SK-N-MC (cell line): Measurements from ENCODE around the gene PLPP7.

Experiments used
- EZH2 ChIP-seq: fragments of 200-600 bp; sonication (generic); IDR thresholded peaks from one replicate; pipeline ENCODE4 v1.6.1; 2017; ENCODE audit warnings: antibody characterized with exemption
- FOXP2 ChIP-seq: optimal IDR thresholded peaks from 2 replicates; pipeline ENCODE3; 2011; ENCODE audit warnings: mild to moderate bottlenecking, moderate library complexity; ENCODE audit not compliant: insufficient read depth; ENCODE audit errors: extremely low read length, control extremely low read depth
- POLR2AphosphoS5 ChIP-seq: IDR thresholded peaks from 2 replicates; pipeline ENCODE4 v1.6.1; 2012; ENCODE audit warnings: mild to moderate bottlenecking, low read depth, low read length, borderline replicate concordance

DNA sequence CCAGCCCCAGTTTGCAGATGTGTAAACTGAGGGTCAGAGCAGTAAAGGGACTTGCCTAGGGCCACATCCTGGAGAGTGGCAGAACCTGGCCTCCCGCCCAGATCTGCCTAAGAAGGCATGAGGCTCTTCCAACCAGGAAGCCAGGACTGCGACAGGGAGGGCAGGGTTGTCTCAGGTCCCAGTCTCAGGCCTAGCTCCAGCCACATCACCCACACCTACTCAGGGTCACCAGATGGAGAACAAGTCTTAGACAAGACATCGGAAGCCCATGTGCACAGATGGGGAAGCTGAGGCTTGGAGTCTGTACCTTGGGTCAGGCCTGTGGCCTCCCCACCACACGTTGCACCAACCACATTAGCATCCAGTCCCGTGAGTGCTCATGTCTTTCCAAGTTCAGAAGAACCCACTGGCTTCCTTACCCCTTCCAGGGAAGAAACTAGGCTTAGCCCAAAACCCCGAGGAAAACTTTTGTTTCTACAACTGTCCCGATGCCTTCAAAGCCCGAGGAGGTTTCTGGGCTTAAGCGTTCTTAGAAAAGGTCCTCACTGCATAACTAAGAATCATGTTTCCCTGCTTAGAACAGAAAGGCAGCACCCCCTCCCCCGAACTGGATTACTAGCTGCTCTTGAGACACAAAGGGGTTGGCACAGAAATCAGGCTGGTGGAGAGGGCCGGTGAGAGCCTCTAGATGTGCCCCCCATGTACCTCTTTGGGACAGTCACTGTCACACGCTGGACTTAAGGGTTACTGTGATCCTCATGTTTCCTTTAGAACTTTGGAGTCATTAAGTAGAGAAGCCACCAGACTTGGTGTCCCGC, 15.5 kb upstream of the PLPP7 start:
- TF ChIP-seq EZH2 (no peak), POLR2AphosphoS5 (no peak), FOXP2 (no peak)
